Iris pigment epithelial cell (primary cell): ENCODE results near the gene DNAJB13.
"Not testable (repeated sequence)": the region's sequence is repeated elsewhere in the genome, so short reads cannot be mapped to it uniquely, and the experiment has no call there.

Source experiments
- DNase-seq: peaks from one replicate; pipeline ENCODE4 v3.0.0-alpha.2; 2011; ENCODE audit warnings: low read depth

The DNAJB13 gene

GRCh38 chr11:73977856-73978519 lies 27.2 kb downstream of the DNAJB13 start:
- no peak for DNase-seq

- DNase-seq, result peak; percentile 15
Measured at GRCh38 chr11:73978576-73979086, 27.8 kb downstream of the DNAJB13 start.

- DNase-seq, result peak; percentile 26
Measured at GRCh38 chr11:73980001-73980961, 29.5 kb downstream of the DNAJB13 start.

- no peak for DNase-seq
Measured at GRCh38 chr11:73981051-73981805, 30.4 kb downstream of the DNAJB13 start.

GRCh38 chr11:73982595-73982989 lies 31.8 kb downstream of the DNAJB13 start, which contains the start of gene UCP2:
UCP2 (minus strand) TSS chr11:73982843; CDS start chr11:73978378, 4,465 bp downstream.
- peak; percentile 88 for DNase-seq

- DNase-seq, result peak; percentile 94
Measured at GRCh38 chr11:73982990-73983740, 32.3 kb downstream of the DNAJB13 start.

GRCh38 chr11:73983741-73984538 lies 33.1 kb downstream of the DNAJB13 start:
- no peak for DNase-seq

GRCh38 chr11:73985661-73986060 lies 34.8 kb downstream of the DNAJB13 start:
- not testable (repeated sequence) for DNase-seq

GRCh38 chr11:73988227-73988626 lies 37.4 kb downstream of the DNAJB13 start:
- DNase-seq, result no peak

GRCh38 chr11:73989156-73989555 lies 38.3 kb downstream of the DNAJB13 start:
- no peak for DNase-seq

GRCh38 chr11:73990730-73991129 lies 39.9 kb downstream of the DNAJB13 start:
- no peak for DNase-seq

GRCh38 chr11:73991471-73992006 lies 40.7 kb downstream of the DNAJB13 start:
- no peak for DNase-seq

GRCh38 chr11:73995247-73995646 lies 44.4 kb downstream of the DNAJB13 start:
- no peak for DNase-seq

GRCh38 chr11:73995731-73996130 lies 44.9 kb downstream of the DNAJB13 start:
- no peak for DNase-seq

GRCh38 chr11:73996161-73996747 lies 45.4 kb downstream of the DNAJB13 start:
- DNase-seq, result no peak

- no peak for DNase-seq
Measured at GRCh38 chr11:73997120-73997770, 46.4 kb downstream of the DNAJB13 start.

GRCh38 chr11:73998846-73999575 lies 48.2 kb downstream of the DNAJB13 start:
- DNase-seq, result no peak

GRCh38 chr11:73999581-74000306 lies 48.9 kb downstream of the DNAJB13 start:
- DNase-seq, result no peak
